Stimulated activated CD4-positive, alpha-beta T cell treated with anti-CD3 and anti-CD28 coated beads, TNF-alpha, amount 100 ng/mL, for 24 hours (primary cell): ENCODE measurements around the gene CCDC188.

ENCODE experiments used
- DNase-seq, 3 experiments: peaks; one replicate each; pipeline ENCODE4 v3.0.0-alpha.2; 2020; ENCODE audit warnings: low read depth in 3 of 3

The CCDC188 gene

GRCh38 chr22:20150381-20151275, at the start of gene CCDC188:
TSS of gene CCDC188 (minus strand) at chr22:20151055. CDS start at chr22:20150986, 69 bp downstream.
- no peak for DNase-seq

- no peak for DNase-seq
These were observed 49.1 kb upstream of the CCDC188 start for GRCh38 chr22:20199906-20200305.

DNA sequence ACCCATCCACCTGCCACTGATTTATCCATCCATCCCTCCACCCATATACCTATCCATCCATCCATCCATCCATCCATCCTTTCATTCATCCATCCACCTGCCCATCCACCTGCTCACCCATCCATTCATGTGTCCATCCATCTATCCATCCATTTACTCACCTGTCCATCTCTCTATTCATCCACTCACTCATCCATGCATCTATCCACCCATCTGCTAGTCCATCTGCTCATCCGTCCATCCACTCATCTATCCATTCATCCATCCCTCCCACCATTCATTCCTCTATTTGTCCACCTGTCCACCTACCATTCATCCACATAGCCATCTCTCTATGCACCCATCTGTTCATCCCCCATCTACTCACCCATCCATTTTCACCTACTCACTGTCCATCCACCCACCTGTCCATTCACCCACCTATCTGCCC, 48.6 kb upstream of the CCDC188 start:
- DNase-seq, result no peak

DNA sequence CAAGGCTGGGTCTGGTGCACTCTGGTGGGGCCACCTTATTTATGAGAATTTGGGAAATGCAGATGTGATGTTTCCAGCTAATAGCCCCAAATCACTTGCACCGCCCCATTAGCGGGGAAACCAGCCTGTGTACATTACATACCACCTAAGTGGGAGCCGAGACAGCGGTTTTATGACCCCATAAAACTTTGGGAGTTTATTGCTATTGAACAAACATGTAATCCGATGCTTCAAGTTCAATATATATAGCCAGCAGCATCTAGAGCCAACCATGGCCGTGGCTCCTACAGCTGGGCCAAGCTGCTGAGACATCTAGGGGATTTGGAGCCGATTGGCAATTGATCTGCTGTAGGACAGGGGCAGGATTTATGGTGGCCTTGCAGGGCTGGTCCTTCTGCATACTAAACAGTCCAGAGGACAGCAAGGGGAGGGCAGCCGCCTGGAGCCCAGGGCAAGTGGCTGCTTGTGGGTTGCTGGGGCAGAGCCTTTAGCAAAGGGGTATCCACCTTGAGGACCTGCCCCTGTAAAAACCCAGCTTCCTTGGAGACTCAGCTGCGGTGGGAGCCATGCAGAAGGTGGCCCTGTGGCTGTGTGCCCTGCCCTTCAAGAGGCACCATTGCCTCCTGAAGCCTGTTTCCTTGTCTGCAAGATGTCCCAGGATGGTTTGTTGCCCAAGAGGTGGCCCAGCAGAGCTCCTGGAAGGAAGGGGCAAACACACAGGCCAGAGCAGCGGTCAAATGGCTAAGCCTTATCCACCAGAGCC, 47.9 kb upstream of the CCDC188 start:
- DNase-seq, result no peak

GRCh38 chr22:20197407-20198030, 46.7 kb upstream of the CCDC188 start:
- DNase-seq, result no peak

DNA sequence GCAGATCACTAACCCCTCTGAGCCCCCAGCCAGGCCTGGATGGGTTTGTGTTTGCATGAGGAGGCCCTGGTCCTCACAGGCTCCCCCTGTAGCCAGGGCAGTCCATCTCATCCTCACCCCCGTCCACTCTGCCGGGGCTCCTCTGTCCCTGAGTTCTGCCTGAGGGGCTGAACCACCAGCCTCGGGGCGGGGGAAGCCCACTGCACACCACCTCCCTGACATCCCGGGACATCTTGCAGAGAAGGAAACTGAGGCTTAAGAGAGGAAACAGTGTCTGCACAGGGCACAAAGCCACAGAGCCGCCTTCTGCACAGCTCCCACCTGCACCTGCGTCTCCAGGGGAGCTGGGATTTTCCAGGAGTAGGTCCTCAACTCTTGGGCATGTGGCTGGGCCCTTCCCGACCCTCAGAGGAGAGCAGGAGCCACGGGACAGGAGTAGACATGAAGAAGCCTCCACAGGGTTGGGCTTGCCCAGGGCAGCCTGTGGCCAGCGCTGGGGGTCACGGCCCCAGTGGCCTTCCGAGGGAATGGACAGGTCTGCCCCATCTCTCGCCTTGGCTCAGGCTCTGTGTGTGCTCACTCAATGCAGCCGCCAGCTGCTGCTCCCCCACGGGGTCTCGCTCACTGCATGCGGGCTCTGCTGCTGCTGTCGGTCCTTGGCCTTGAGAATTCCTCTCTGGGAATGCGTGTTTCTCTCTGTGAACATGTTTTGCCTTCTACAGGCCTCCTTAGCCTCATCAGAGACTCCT, 45.4 kb upstream of the CCDC188 start:
- no peak for DNase-seq

DNA sequence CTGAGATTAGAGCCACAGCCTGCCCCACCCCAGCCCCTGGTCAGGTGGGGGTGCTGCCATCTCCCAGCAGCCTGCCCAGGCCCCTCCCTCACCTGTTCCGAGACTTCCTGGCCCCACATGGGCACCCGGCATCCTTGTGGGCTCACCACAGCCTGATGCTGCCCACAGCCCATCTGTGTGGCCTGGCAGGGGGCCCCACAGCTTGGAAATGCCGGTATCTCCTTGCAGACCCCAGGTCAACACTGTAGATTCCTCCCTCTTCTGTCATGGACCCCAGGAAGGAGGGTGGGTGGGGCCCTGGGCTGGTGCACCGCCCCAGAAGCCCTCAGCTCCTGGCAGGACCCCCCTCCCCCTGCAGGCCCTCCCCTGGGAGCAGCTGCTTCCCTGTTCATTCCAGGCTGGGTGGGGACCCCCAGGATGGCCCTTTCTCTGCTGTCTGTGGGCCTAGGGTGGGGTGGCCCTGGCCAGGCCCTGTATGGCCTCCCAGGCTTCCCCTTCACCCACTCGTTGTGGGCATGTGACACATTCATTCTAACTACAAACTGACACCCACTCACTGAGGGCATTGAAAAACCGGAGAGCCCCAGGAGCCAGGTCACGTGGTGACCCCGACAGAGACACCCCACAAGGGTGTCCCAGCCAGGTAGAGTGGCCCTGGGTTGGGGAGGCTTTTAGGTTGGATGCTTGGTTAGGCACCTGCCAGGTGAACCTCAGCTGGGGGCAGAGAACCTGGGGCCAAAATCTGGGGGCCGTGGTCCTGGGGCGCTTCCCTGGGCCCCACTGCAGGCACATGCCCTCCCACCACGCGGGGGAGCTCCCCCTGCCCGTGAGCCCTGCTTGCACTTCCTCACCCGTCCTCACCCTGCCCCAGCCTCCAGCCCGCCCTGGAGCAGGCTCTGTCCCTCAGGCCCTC, 44.1 kb upstream of the CCDC188 start:
- DNase-seq, result no peak

DNA sequence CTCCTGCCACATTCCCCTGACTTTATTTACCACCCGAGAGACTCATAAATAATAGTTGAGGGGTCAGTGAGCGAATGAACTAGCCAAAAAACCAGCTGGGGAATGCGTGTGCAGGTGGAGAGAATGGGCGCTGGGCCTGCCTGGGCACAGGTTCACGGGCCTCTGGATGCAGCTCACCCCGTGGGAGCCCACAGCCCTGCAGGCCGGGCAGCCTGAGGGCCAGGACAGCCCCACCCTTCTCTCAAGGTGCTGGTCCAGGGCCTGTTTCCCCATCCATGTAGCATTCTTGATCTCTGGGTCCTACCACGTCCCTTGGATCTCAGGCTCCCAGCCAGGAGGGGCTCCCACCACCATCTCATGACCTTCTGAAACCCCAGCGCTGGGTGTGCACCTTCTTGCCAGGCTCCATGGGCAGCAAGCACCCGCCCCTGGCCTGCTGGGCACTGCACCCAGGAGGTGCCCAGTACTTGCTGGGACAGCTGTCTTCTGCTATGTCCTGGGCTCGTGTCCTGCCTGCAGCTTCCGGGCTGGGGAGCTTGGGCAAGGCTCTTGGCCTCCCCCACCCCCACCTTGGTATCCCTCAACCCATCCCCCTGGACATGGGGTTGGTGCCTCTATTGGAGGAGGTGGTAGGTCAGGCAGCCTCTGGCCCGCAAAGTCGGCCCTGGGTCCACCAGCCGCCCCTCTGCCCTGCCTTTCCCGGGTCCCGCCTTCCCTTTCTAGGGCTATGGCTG, 43.1 kb upstream of the CCDC188 start:
- no peak for DNase-seq

DNA sequence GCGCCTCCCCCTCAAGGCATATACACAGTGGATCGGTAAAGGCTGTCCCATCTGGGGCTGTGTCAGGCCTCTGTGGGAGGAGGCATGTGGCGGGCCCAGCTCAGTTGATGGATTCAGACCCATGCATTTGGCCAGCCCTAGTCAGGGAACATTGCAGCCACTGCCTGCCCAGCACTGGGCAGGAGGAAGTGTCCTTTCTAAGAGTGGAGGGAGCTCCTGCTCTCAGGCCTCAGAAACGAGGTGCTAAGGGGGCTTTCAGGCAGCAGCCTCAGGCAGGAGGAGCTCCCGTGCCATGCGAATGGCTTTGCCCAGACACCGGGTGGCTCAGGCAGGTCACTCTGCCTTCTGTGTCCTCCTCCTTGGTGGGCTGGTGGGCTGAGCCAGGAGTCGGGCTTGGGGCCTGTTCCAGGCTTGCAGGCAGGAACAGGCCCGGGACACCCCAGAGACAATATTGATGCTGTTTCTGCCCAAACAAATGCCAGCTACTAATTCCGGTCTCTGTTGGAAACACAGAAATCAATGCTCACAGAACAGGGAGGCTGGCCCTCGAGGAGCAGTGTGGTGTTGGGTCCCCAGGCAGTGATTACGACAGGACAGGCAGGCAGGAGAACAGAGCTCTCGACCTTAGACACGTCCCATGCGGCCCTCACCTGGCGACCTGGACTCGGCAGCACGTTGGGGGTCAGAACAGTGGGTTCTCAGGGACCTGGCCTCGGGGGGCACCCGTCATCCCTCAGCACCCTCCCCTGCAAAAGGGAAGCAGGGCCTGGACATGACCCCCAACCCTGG, 42.3 kb upstream of the CCDC188 start:
- no peak for DNase-seq

GRCh38 chr22:20192293-20192971, 41.6 kb upstream of the CCDC188 start:
- no peak for DNase-seq

GRCh38 chr22:20191803-20192202, 40.9 kb upstream of the CCDC188 start:
- DNase-seq, result no peak

DNA sequence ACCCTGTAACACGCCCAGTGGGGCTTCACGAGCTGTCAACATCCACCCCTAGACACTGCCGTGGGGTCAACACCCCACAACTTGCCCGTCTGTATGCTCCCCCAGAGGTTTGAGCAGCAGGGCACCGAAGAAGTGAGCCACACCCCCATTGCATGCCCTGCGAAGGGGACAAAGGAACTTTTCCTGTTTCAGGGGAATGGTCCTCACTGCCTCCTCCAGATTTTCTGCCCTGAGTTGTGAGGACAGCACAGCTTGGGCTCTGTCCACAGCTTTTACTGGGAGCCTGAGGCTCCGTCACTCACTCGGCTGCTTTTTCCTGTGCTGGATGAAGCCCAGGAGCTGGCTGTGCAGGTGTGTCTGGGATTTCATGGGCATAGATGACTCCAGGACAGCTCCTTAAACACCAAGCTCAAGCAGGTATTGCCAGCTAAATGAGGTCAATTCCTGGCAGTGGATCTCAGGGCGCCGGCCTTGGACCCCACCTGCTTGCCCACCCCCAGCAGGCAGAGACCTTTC, 40.2 kb upstream of the CCDC188 start:
- no peak for DNase-seq

DNA sequence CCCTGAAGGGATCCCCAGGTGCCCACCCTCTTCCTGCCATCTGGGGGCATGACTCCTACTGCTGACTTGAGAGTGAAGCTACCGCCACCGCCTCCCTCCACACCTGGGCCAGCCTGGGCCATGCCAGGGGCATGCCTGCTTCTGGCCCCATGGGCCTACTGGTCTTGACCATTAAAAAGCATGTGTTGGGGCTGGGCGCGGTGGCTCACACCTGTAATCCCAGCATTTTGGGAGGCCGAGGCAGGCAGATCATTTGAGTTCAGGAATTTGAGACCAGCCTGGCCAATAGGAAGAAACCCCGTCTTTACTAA, 37.7 kb upstream of the CCDC188 start:
- no peak for DNase-seq

DNA sequence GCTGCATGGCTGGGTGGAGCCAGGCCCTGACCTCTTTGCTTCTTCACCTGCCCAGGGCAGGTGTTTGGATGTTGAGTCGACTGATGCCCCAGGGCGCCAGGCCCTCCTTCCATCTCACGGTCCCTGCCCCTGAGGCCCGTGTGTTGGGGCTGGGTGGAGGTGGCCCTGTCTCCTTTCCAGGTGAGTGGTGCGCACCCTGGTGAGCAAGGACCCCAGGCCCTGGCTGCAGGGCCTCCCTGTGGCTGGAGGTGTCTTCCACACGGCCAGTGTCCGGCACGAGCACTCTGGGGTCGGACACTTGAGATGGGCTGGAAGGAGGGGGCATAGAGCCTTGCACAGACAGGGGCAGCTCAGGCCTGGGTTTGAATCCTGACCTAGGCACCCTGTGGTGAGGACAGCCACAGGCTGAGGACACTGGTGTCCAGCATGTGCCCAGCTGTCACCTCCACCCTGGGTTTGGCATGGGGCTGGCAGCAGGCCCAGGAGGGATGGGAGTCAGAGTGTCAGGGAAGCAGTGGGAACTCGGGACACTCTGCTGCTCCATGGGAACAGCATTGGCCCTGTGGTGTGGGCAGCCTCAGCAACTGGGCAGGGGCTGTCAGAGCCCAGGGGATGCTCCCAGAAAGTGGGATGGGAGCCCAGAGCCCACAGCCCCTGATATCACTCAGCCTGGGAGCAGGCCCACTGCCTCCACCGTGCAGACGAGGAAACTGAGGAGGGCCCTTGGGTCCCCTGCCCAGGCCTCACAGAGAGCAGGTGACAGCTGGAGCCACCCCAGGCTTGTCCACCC, 37.1 kb upstream of the CCDC188 start:
- DNase-seq, result no peak

DNA sequence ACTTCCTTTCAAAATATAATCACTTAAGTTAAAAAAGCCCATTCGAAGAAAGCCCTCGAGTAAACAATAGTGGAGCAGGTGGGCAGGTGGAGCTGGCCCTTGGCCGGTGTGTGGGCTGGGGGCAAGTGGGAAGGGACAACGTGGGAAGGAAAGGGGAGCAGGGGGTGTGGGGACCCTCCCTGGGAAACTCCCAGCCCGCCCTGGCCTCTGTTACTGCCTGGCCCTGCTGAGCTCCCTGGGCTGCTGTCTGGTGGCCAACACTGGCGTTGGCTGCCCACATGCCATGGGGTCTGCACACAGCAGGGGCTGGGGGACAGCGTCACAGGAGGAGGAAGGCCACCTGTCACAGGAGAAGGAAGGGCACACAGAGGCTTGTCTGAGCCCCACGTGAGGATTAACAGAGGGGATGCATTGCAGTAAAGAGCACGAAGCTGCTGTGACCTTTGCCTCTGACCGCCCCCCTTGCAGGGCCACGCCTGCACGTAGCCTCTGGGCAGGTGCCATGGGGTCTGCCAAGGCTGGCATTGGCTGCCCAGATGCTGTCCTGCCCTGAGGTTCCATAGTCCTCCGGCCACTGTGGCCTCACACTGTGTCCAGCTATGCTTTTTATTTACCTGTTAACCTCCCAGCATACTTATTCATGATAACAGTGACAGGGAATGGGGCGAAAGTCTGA, 36.2 kb upstream of the CCDC188 start:
- no peak for DNase-seq

GRCh38 chr22:20186183-20186870, 35.5 kb upstream of the CCDC188 start:
- no peak for DNase-seq

GRCh38 chr22:20185750-20186149, 34.9 kb upstream of the CCDC188 start:
- no peak for DNase-seq
